ENCODE results near the gene RHOT2.

RHOT2 gene

GRCh38 chr16:662597-662996, 5.3 kb upstream of the RHOT2 start:
- TF ChIP-seq CTCF (IDR thresholded peaks at IDR 0.05) = no peak

GRCh38 chr16:666572-666971, 1.4 kb upstream of the RHOT2 start:
- TF ChIP-seq CTCF (IDR thresholded peaks at IDR 0.05) = no peak

- TF ChIP-seq CTCF (IDR thresholded peaks at IDR 0.05) = no peak
Observed at GRCh38 chr16:667113-667779, 686 bp upstream of the RHOT2 start.

GRCh38 chr16:668519-669171, 713 bp downstream of the RHOT2 start:
- no peak for TF ChIP-seq CTCF (IDR thresholded peaks at IDR 0.05)

GRCh38 chr16:669666-670065, 1.7 kb downstream of the RHOT2 start:
- no peak for TF ChIP-seq CTCF (IDR thresholded peaks at IDR 0.05)

- TF ChIP-seq CTCF (IDR thresholded peaks at IDR 0.05) = no peak
Observed at GRCh38 chr16:670485-671352, 2.8 kb downstream of the RHOT2 start.

- no peak for TF ChIP-seq CTCF (IDR thresholded peaks at IDR 0.05)
Observed at GRCh38 chr16:671353-672131, 3.6 kb downstream of the RHOT2 start.
